K562 (cell line): ENCODE measurements around the gene CDYL2. TPM values are rescaled to one million over a fixed set of nuclear protein-coding genes. Genes with fewer than 3 reads are reported as not detected.

Source experiments
- ATAC-seq: fragments of 200-7000 bp; cut with Tn5 transposase; 3 replicates; pipeline ENCODE4 v1.9.1; 2020; ENCODE audit warnings: moderate library complexity
- BruUV-seq: library from RNA; stranded (reverse); fragments of 400-500 nt; replicated peaks from 2 replicates; lab custom pipeline; 2021; lab: Mats Ljungman, UMichigan
- CTCF ChIA-PET: fragments of 300-600 bp; formaldehyde crosslinking; extraction: SDS; loops from one replicate; lab custom pipeline; 2021; ENCODE audit warnings: low intra/inter-chr PET ratio; lab: Yijun Ruan, JAX
- POLR2A ChIA-PET: fragments of 300-600, 350-650 bp; sonication (Branson Sonifier 250); formaldehyde crosslinking; extraction: SDS; loops from one replicate; lab custom pipeline; 2021; ENCODE audit warnings: antibody characterized with exemption, inconsistent platforms; lab: Yijun Ruan, JAX
- DNase-seq, 4 experiments: peaks; one replicate each; pipeline versions ENCODE4 v3.0.0 to v3.0.0-alpha.2; 2011 to 2018; ENCODE audit warnings: low spot score in 3 of 4, mixed read lengths in 3 of 4; ENCODE audit errors: extremely low read depth in 1 of 4
- FAIRE-seq: peaks from 2 replicates; lab custom pipeline; 2011; peaks lifted over from hg19 to GRCh38; lab: Jason Lieb, UNC
- H2AFZ ChIP-seq: 2 replicates; pipeline ENCODE4 v1.6.0; 2011; ENCODE audit warnings: low read depth, low read length, control low read depth, inconsistent platforms
- H3K27ac ChIP-seq: fragments of 200-600 bp; 3 replicates; pipeline ENCODE4 v1.8.0; 2011; ENCODE audit warnings: low read depth, mild to moderate bottlenecking, control low read depth, inconsistent platforms, low read length, moderate library complexity, mixed read lengths; ENCODE audit errors: extremely low read depth
- H3K27me3 ChIP-seq, 2 experiments: fragments of 300-600 bp in 1 of 2; 2 replicates in 1 of 2; 3 replicates in 1 of 2; pipeline versions ENCODE4 v1.6.0 to v1.8.0; 2011; ENCODE audit warnings: inconsistent platforms in 2 of 2, low read length in 2 of 2, mild to moderate bottlenecking in 1 of 2, mixed read lengths in 1 of 2, moderate library complexity in 1 of 2; ENCODE audit not compliant: control insufficient read depth in 2 of 2, insufficient read depth in 2 of 2
- H3K36me3 ChIP-seq: fragments of 300-600 bp; 3 replicates; pipeline ENCODE4 v1.8.0; 2011; ENCODE audit warnings: mild to moderate bottlenecking, low read length, inconsistent platforms; ENCODE audit not compliant: control insufficient read depth, insufficient read depth
- H3K4me1 ChIP-seq, 2 experiments: fragments of 200-600 bp in 1 of 2; replicated peaks in 1 of 2; 2 replicates in 1 of 2; 3 replicates in 1 of 2; pipeline versions ENCODE4 v1.5.1 to v1.8.0; 2011; ENCODE audit warnings: inconsistent platforms in 2 of 2, low read length in 2 of 2, mild to moderate bottlenecking in 1 of 2, mixed read lengths in 1 of 2, moderate library complexity in 1 of 2; ENCODE audit not compliant: control insufficient read depth in 2 of 2, insufficient read depth in 2 of 2
- H3K4me2 ChIP-seq: 2 replicates; pipeline ENCODE4 v1.6.1; 2011; ENCODE audit warnings: low read length, control low read depth, inconsistent platforms, mixed read lengths; ENCODE audit not compliant: insufficient read depth
- H3K4me3 ChIP-seq: fragments of 200-600 bp; sonication (generic), shearing (Covaris generic); 2 replicates; pipeline ENCODE4 v1.5.1; 2016; ENCODE audit warnings: control low read depth, inconsistent platforms
- H3K79me2 ChIP-seq: fragments of 200-600 bp; 3 replicates; pipeline ENCODE4 v1.8.0; 2011; ENCODE audit warnings: low read length, inconsistent platforms; ENCODE audit not compliant: control insufficient read depth, insufficient read depth
- H3K9ac ChIP-seq, 2 experiments: 2 replicates each; pipeline versions ENCODE4 v1.6.0 to v1.6.1; 2011; ENCODE audit warnings: low read depth in 2 of 2, low read length in 2 of 2, control low read depth in 1 of 2, inconsistent platforms in 1 of 2, mild to moderate bottlenecking in 1 of 2, mixed read lengths in 1 of 2; ENCODE audit not compliant: insufficient read depth in 1 of 2
- H3K9me1 ChIP-seq: one replicate; pipeline ENCODE4 v1.6.0; 2011; ENCODE audit warnings: inconsistent platforms, mild to moderate bottlenecking, low read length, moderate library complexity; ENCODE audit not compliant: control insufficient read depth, insufficient read depth
- H3K9me3 ChIP-seq: replicated peaks from 2 replicates; pipeline ENCODE4 v1.5.1; 2011; ENCODE audit warnings: low read depth, low read length, inconsistent platforms; ENCODE audit not compliant: control insufficient read depth, insufficient read depth
- H4K20me1 ChIP-seq: replicated peaks from 2 replicates; pipeline ENCODE4 v1.6.1; 2011; ENCODE audit warnings: low read length, inconsistent platforms, mixed read lengths; ENCODE audit not compliant: control insufficient read depth, insufficient read depth
- ADNP ChIP-seq: fragments of 200-800 bp; sonication (Bioruptor generic); IDR thresholded peaks from 2 replicates; pipeline ENCODE4 v1.6.1; 2016; ENCODE audit warnings: missing genetic modification characterization, missing compliant biosample characterization
- CREM ChIP-seq: IDR thresholded peaks from 2 replicates; pipeline ENCODE4 v1.6.1; 2014; ENCODE audit warnings: antibody characterized with exemption, low read depth
- HDAC3 ChIP-seq: fragments of 450-650 bp; IDR thresholded peaks from 2 replicates; pipeline ENCODE4 v1.6.1; 2018; ENCODE audit warnings: borderline replicate concordance, mild to moderate bottlenecking, moderate library complexity; ENCODE audit not compliant: partially characterized antibody
- HES1 ChIP-seq: fragments of 450-650 bp; IDR thresholded peaks from 2 replicates; pipeline ENCODE4 v1.6.1; 2016; ENCODE audit warnings: low read depth, mild to moderate bottlenecking, moderate library complexity
- ID3 ChIP-seq, 2 experiments: fragments of 250-450 bp in 1 of 2; fragments of 450-650 bp in 1 of 2; sonication (Bioruptor Pico) in 1 of 2; IDR thresholded peaks; 2 replicates each; pipeline versions ENCODE4 v1.6.1 to v1.8.0; 2016 to 2021; ENCODE audit warnings: mild to moderate bottlenecking in 2 of 2, moderate library complexity in 2 of 2, missing compliant biosample characterization in 1 of 2, missing genetic modification characterization in 1 of 2
- MXD1 ChIP-seq: fragments of 250-450 bp; sonication (Bioruptor Pico); IDR thresholded peaks from 2 replicates; pipeline ENCODE4 v1.8.0; 2021; ENCODE audit warnings: borderline replicate concordance, mild to moderate bottlenecking, moderate library complexity; ENCODE audit not compliant: poor library complexity, severe bottlenecking
- NCOA4 ChIP-seq: fragments of 450-650 bp; IDR thresholded peaks from 2 replicates; pipeline ENCODE4 v1.6.1; 2018; ENCODE audit warnings: mild to moderate bottlenecking; ENCODE audit not compliant: partially characterized antibody
- PHB2 ChIP-seq: fragments of 450-650 bp; IDR thresholded peaks from 2 replicates; pipeline ENCODE4 v1.6.1; 2017; ENCODE audit warnings: low read depth
- RBM25 ChIP-seq: fragments of 200-400 bp; formaldehyde crosslinking; IDR thresholded peaks from 2 replicates; pipeline ENCODE4 v1.6.1; 2018; ENCODE audit warnings: low read length, low read depth, moderate library complexity; ENCODE audit not compliant: severe bottlenecking
- SMC3 ChIP-seq: conservative IDR thresholded peaks from 2 replicates; pipeline ENCODE4 v1.6.1; 2011; ENCODE audit warnings: low read depth, low read length, improper control_type of control experiment; ENCODE audit not compliant: insufficient read depth
- SNRNP70 ChIP-seq: fragments of 200-400 bp; formaldehyde crosslinking; optimal IDR thresholded peaks from 2 replicates; pipeline ENCODE3; 2017; ENCODE audit warnings: low read depth, low read length
- WGBS: fragments of 100-300 bp; shearing (Covaris generic); methylation state at CpG from one replicate; pipeline ENCODE4 v1.1.6; 2016; ENCODE audit warnings: low coverage, mixed read lengths; ENCODE audit not compliant: insufficient coverage; ENCODE audit errors: missing lambda C conversion rate; 5-methylcytosine and 5-hydroxymethylcytosine counted together
- in situ Hi-C: fragments of 300-500 bp; cut with MboI; formaldehyde crosslinking; loops from 4 replicates; pipeline ENCODE4 v1.15.0; 2018; ENCODE audit warnings: inconsistent platforms, mixed read lengths
- intact Hi-C: fragments of 100-400 bp; cut with micrococcal nuclease; formaldehyde crosslinking; loops from 2 replicates; pipeline ENCODE4 v1.14.2; 2022
- polyA plus RNA-seq, 8 experiments: library from polyadenylated mRNA; depleted of rRNA in 4 of 8; stranded (reverse) in 5 of 8; unstranded in 3 of 8; fragments of >200 nt; fragmentation: Nextera tagmentation in 2 of 8; fragmentation: Illumina TruSeq in 1 of 8; extraction: Ambion mirVana in 2 of 8; extraction: Trizol in 1 of 8; gene quantifications; 2 replicates each; pipeline versions ENCODE4 v1.2.1 to v1.2.3, GENCODE V29; 2011 to 2014; ENCODE audit warnings: inconsistent platforms in 1 of 8, missing spikeins in 1 of 8
- total RNA-seq, 7 experiments: library from RNA; depleted of rRNA in 6 of 7; stranded (reverse); fragments of >200 nt in 6 of 7; fragmentation: Illumina TruSeq in 2 of 7; extraction: Trizol in 2 of 7; gene quantifications; 2 replicates each; pipeline versions ENCODE4 v1.2.1 to v1.2.3, GENCODE V29; 2011 to 2021; ENCODE audit warnings: low replicate concordance in 1 of 7

CDYL2 gene
- total and polyA plus RNA-seq, 9 of the 15 experiments (the other 6 are each of a cell fraction or from before 2014, with no cell fraction given) = under 0.01 to 0.04 (median 0.01) TPM; not detected in 6

GRCh38 chr16:80766798-80767197 is 37.6 kb downstream of the CDYL2 start:
- no peaks in the 10 kb centered on the region for H3K9me3 ChIP-seq
- H3K27ac ChIP-seq = no peak overlapping the region
- no peak for TF ChIP-seq HDAC3
- TF ChIP-seq SNRNP70 = no peak
- TF ChIP-seq RBM25 = peak; percentile 75
- TF ChIP-seq CREM = no peak
- no peak for TF ChIP-seq ADNP (tag)
- no peak overlapping the region for H3K9ac ChIP-seq
- intact Hi-C loops (no loop called here), in situ Hi-C loops (no loop called here)
- FAIRE-seq (no peak), DNase-seq (no peak), ATAC-seq (no peak)
- 0% methylated on average over 1 of the region's 1 CpG for WGBS
- no peak overlapping the region for H2AFZ ChIP-seq
- CTCF ChIA-PET = no interaction called here
- no peaks in the 10 kb centered on the region for H4K20me1 ChIP-seq
- no peaks in the 10 kb centered on the region for H3K36me3 ChIP-seq
- H3K4me2 ChIP-seq = no peak overlapping the region
- H3K4me3 ChIP-seq = no peak overlapping the region
- no peaks in the 10 kb centered on the region for H3K4me1 ChIP-seq
- no peaks in the 10 kb centered on the region for H3K79me2 ChIP-seq
- POLR2A ChIA-PET = no interaction called here
- 0 out of 5 replicates have a peak, but pooled peaks cover 0 to 5% of the 10 kb centered on the region in 2 experiments for H3K27me3 ChIP-seq
- H3K9me1 ChIP-seq = no peaks in the 10 kb centered on the region
- BruUV-seq = no TSS peak

GRCh38 chr16:80759419-80760162 is 44.8 kb downstream of the CDYL2 start:
- in situ Hi-C loops (no loop called here), intact Hi-C loops (no loop called here)
- ATAC-seq = no peak
- BruUV-seq = no TSS peak
- FAIRE-seq = no peak
- no peak overlapping the region for H3K4me3 ChIP-seq
- no peaks in the 10 kb centered on the region for H3K9me3 ChIP-seq
- ChIA-PET CTCF (no interaction called here), POLR2A (no interaction called here)
- no peaks in the 10 kb centered on the region for H3K4me1 ChIP-seq
- H3K9ac ChIP-seq = no peak overlapping the region
- no peak for DNase-seq
- no peak overlapping the region for H3K27ac ChIP-seq
- no peaks in the 10 kb centered on the region for H3K79me2 ChIP-seq
- H3K27me3 ChIP-seq = 0 out of 5 replicates have a peak, but pooled peaks cover 0 to 5% of the 10 kb centered on the region in 2 experiments
- H3K9me1 ChIP-seq = no peaks in the 10 kb centered on the region
- WGBS = 3% methylated on average over 6 of the region's 6 CpGs
- H4K20me1 ChIP-seq = no peaks in the 10 kb centered on the region
- H2AFZ ChIP-seq = no peak overlapping the region
- no peaks in the 10 kb centered on the region for H3K36me3 ChIP-seq
- no peak overlapping the region for H3K4me2 ChIP-seq
- TF ChIP-seq MXD1 (no peak), ID3 (CRISPR knock-in tag; IDR thresholded peaks at IDR 0.05) (no peak), ID3 (tag; IDR thresholded peaks at IDR 0.05) (no peak), NCOA4 (no peak), SMC3 (no peak), HES1 (no peak), PHB2 (no peak)
